Stimulated activated CD8-positive, alpha-beta memory T cell treated with anti-CD3 and anti-CD28 coated beads, Interleukin-7, amount 100 ng/mL, for 1 hour (primary cell): Measurements from ENCODE around the gene U2SURP.

Experiments
- DNase-seq, 2 donors: peaks; one replicate each; pipeline ENCODE4 v3.0.0-alpha.2; 2020; ENCODE audit warnings: low read depth in 2 of 2

Gene U2SURP

GRCh38 chr3:143001369-143002082 is at the start of gene U2SURP:
Gene U2SURP, plus strand, starts transcription at chr3:143001570. Its CDS starts 59 bp downstream, at chr3:143001629.
- peak; percentile 75 to 79 for DNase-seq

GRCh38 chr3:142951794-142952193 is 49.6 kb upstream of the U2SURP start:
- no peak for DNase-seq

GRCh38 chr3:142952272-142953193 is 48.8 kb upstream of the U2SURP start:
- no peak for DNase-seq

GRCh38 chr3:142953443-142953842 is 47.9 kb upstream of the U2SURP start:
- no peak for DNase-seq

- DNase-seq: no peak
Measured at GRCh38 chr3:142958707-142959106, 42.7 kb upstream of the U2SURP start.

GRCh38 chr3:142960322-142960850 is 41.0 kb upstream of the U2SURP start:
- no peak for DNase-seq

- no peak for DNase-seq
Measured at GRCh38 chr3:142961539-142961938, 39.8 kb upstream of the U2SURP start.

- DNase-seq: no peak
Measured at GRCh38 chr3:142962175-142962519, 39.2 kb upstream of the U2SURP start.

GRCh38 chr3:142962520-142963233 is 38.7 kb upstream of the U2SURP start:
- DNase-seq: no peak

- DNase-seq: no peak
Measured at GRCh38 chr3:142963234-142963515, 38.2 kb upstream of the U2SURP start.

GRCh38 chr3:142963516-142964448 is 37.6 kb upstream of the U2SURP start, which contains the start of gene PAQR9:
Gene PAQR9, minus strand, starts transcription at chr3:142963674. Its CDS starts 338 bp downstream, at chr3:142963336.
- no peak for DNase-seq

- DNase-seq: no peak
Measured at GRCh38 chr3:142965581-142965980, 35.8 kb upstream of the U2SURP start.

GRCh38 chr3:142966808-142967207 is 34.6 kb upstream of the U2SURP start:
- DNase-seq: no peak

- DNase-seq: no peak
Measured at GRCh38 chr3:142968319-142969025, 32.9 kb upstream of the U2SURP start.

- DNase-seq: no peak
Measured at GRCh38 chr3:142971431-142971830, 29.9 kb upstream of the U2SURP start.

- DNase-seq: no peak
Measured at GRCh38 chr3:142972092-142972753, 29.1 kb upstream of the U2SURP start.

- DNase-seq: no peak
Measured at GRCh38 chr3:142973217-142974009, 28.0 kb upstream of the U2SURP start.

GRCh38 chr3:142975316-142975995 is 25.9 kb upstream of the U2SURP start:
- no peak for DNase-seq
